HCT116 (cell line): Measurements from ENCODE around the gene MAN1A1. TPM values are rescaled to one million over a fixed set of nuclear protein-coding genes. Genes with fewer than 3 reads are reported as not detected.

Source experiments
- ATAC-seq: fragments of 200-7000 bp; cut with Tn5 transposase; 2 replicates; pipeline ENCODE4 v1.9.1; 2020; ENCODE audit warnings: mild to moderate bottlenecking, moderate library complexity
- BruUV-seq: library from RNA; stranded (reverse); fragments of 400-500 nt; replicated peaks from 2 replicates; lab custom pipeline; 2021; lab: Mats Ljungman, UMichigan
- CTCF ChIA-PET: fragments of 300-600 bp; sonication (Branson Sonifier 250); formaldehyde crosslinking; loops from one replicate; lab custom pipeline; 2021; ENCODE audit warnings: antibody characterized with exemption; lab: Charles Lee
- POLR2A ChIA-PET: fragments of 300-600, 350-600 bp; sonication (Branson Sonifier 250); formaldehyde crosslinking; loops from one replicate; lab custom pipeline; 2021; ENCODE audit warnings: antibody characterized with exemption; lab: Charles Lee
- RAD21 ChIA-PET, 2 experiments: fragments of 300-600 bp; sonication (Branson Sonifier 250); formaldehyde crosslinking; loops; one replicate each; lab custom pipeline; 2023; ENCODE audit warnings: low total read pairs in 2 of 2; ENCODE audit not compliant: uncharacterized antibody in 2 of 2, unreplicated experiment in 2 of 2, low non-redundant PET in 1 of 2; lab: Charles Lee
- DNase-seq: peaks from one replicate; pipeline ENCODE4 v3.0.0-alpha.2; 2010; ENCODE audit warnings: low read depth, low spot score
- H2AFZ ChIP-seq: fragments of 200-600 bp; shearing (Covaris generic), sonication (generic); 2 replicates; pipeline ENCODE4 v1.6.1; 2017; ENCODE audit warnings: low read depth, mixed run types, mixed read lengths, antibody characterized with exemption, low read length; ENCODE audit not compliant: poor library complexity, severe bottlenecking
- H3K27ac ChIP-seq: 2 replicates; pipeline ENCODE4 v1.5.1; 2012; ENCODE audit warnings: low read depth, low read length
- H3K27me3 ChIP-seq: fragments of 200-600 bp; sonication (generic); 2 replicates; pipeline ENCODE4 v1.6.1; 2016; ENCODE audit warnings: mixed run types, low read length, mixed read lengths; ENCODE audit not compliant: insufficient read depth
- H3K36me3 ChIP-seq, 2 experiments: fragments of 200-500 bp in 1 of 2; fragments of 200-600 bp in 1 of 2; sonication (Bioruptor generic) in 1 of 2; sonication (generic) in 1 of 2; 2 replicates each; pipeline versions ENCODE4 v1.5.1 to v1.6.1; 2014 to 2016; ENCODE audit warnings: low read length in 2 of 2, inconsistent platforms in 1 of 2, mixed read lengths in 1 of 2, mixed run types in 1 of 2; ENCODE audit not compliant: insufficient read depth in 2 of 2, control insufficient read depth in 1 of 2
- H3K4me1 ChIP-seq, 2 experiments: fragments of 200-600 bp in 1 of 2; sonication (generic) in 1 of 2; 2 replicates each; pipeline versions ENCODE4 v1.5.1 to v1.6.1; 2012 to 2017; ENCODE audit warnings: low read length in 2 of 2, inconsistent platforms in 1 of 2, mild to moderate bottlenecking in 1 of 2, mixed read lengths in 1 of 2, mixed run types in 1 of 2, moderate library complexity in 1 of 2; ENCODE audit not compliant: insufficient read depth in 2 of 2, control insufficient read depth in 1 of 2
- H3K4me2 ChIP-seq: fragments of 200-600 bp; sonication (generic); 2 replicates; pipeline ENCODE4 v1.6.1; 2017; ENCODE audit warnings: mixed run types, low read length, mixed read lengths
- H3K4me3 ChIP-seq, 2 experiments: fragments of 200-600 bp in 1 of 2; sonication (generic) in 1 of 2; replicated peaks in 1 of 2; 2 replicates each; pipeline ENCODE4 v1.5.1; 2011 to 2016; ENCODE audit warnings: low read length in 2 of 2, control low read depth in 1 of 2, low read depth in 1 of 2, mild to moderate bottlenecking in 1 of 2, mixed read lengths in 1 of 2, mixed run types in 1 of 2
- H3K79me2 ChIP-seq: fragments of 200-600 bp; sonication (generic); 2 replicates; pipeline ENCODE4 v1.6.1; 2017; ENCODE audit warnings: mild to moderate bottlenecking, mixed run types, low read length, moderate library complexity, mixed read lengths; ENCODE audit not compliant: insufficient read depth
- H3K9ac ChIP-seq: fragments of 200-600 bp; sonication (generic); 2 replicates; pipeline ENCODE4 v1.6.1; 2016; ENCODE audit warnings: low read length, mixed read lengths
- H3K9me2 ChIP-seq: fragments of 200-600 bp; sonication (generic), shearing (Covaris generic); 2 replicates; pipeline ENCODE4 v1.6.1; 2017; ENCODE audit warnings: mixed run types, mild to moderate bottlenecking, moderate library complexity; ENCODE audit not compliant: insufficient read depth
- H3K9me3 ChIP-seq, 2 experiments: fragments of 200-500 bp in 1 of 2; fragments of 200-600 bp in 1 of 2; sonication (Bioruptor generic) in 1 of 2; sonication (generic) in 1 of 2; 2 replicates each; pipeline ENCODE4 v1.6.1; 2014 to 2017; ENCODE audit warnings: low read length in 2 of 2, mixed read lengths in 2 of 2, inconsistent platforms in 1 of 2, low read depth in 1 of 2, mild to moderate bottlenecking in 1 of 2, mixed run types in 1 of 2, moderate library complexity in 1 of 2; ENCODE audit not compliant: control insufficient read depth in 1 of 2, insufficient read depth in 1 of 2
- H4K20me1 ChIP-seq: fragments of 200-600 bp; sonication (generic), shearing (Covaris generic); 2 replicates; pipeline ENCODE4 v1.6.1; 2017; ENCODE audit warnings: mixed run types, mild to moderate bottlenecking, moderate library complexity; ENCODE audit not compliant: insufficient read depth
- CBX3 ChIP-seq: IDR thresholded peaks from 2 replicates; pipeline ENCODE4 v1.6.1; 2012; ENCODE audit warnings: low read depth
- CEBPB ChIP-seq: IDR thresholded peaks from 2 replicates; pipeline ENCODE4 v1.6.1; 2012; ENCODE audit warnings: low read depth
- EGR1 ChIP-seq: IDR thresholded peaks from 2 replicates; pipeline ENCODE4 v1.6.1; 2012; ENCODE audit warnings: low read depth
- ELF1 ChIP-seq: IDR thresholded peaks from 2 replicates; pipeline ENCODE4 v1.6.1; 2012; ENCODE audit warnings: low read depth, borderline replicate concordance
- EZH2 ChIP-seq: fragments of 200-600 bp; sonication (generic); IDR thresholded peaks from 2 replicates; pipeline ENCODE4 v1.6.1; 2017; ENCODE audit warnings: antibody characterized with exemption, mixed run types
- EZH2phosphoT487 ChIP-seq: fragments of 200-600 bp; IDR thresholded peaks from 2 replicates; pipeline ENCODE4 v1.6.1; 2018; ENCODE audit warnings: antibody characterized with exemption, borderline replicate concordance
- FOSL1 ChIP-seq: IDR thresholded peaks from 2 replicates; pipeline ENCODE4 v1.6.1; 2012; ENCODE audit warnings: low read depth
- JUND ChIP-seq: IDR thresholded peaks from 2 replicates; pipeline ENCODE4 v1.6.1; 2012
- POLR2A ChIP-seq: IDR thresholded peaks from 2 replicates; pipeline ENCODE4 v1.7.0; 2011; ENCODE audit warnings: borderline replicate concordance; ENCODE audit not compliant: insufficient read depth, insufficient read length; ENCODE audit errors: extremely low read depth
- RAD21 ChIP-seq: IDR thresholded peaks from 2 replicates; pipeline ENCODE4 v1.6.1; 2012; ENCODE audit warnings: low read depth, mild to moderate bottlenecking
- SIN3A ChIP-seq: IDR thresholded peaks from 2 replicates; pipeline ENCODE4 v1.6.1; 2012; ENCODE audit warnings: low read depth
- SP1 ChIP-seq: IDR thresholded peaks from 2 replicates; pipeline ENCODE4 v1.6.1; 2012; ENCODE audit warnings: low read depth
- SRF ChIP-seq: IDR thresholded peaks from 2 replicates; pipeline ENCODE4 v1.6.1; 2012; ENCODE audit warnings: low read depth
- YY1 ChIP-seq: IDR thresholded peaks from 2 replicates; pipeline ENCODE4 v1.6.1; 2011; ENCODE audit warnings: low read length, low read depth, moderate library complexity, mild to moderate bottlenecking; ENCODE audit not compliant: insufficient replicate concordance; ENCODE audit errors: extremely low read depth
- ZFX ChIP-seq: fragments of 450-650 bp; IDR thresholded peaks from 2 replicates; pipeline ENCODE4 v1.6.1; 2017
- ZNF274 ChIP-seq: fragments of 200-500 bp; sonication (Bioruptor generic); IDR thresholded peaks from 2 replicates; pipeline ENCODE4 v1.6.1; 2014; ENCODE audit warnings: mild to moderate bottlenecking, low read depth, low read length, inconsistent platforms
- intact Hi-C: fragments of 100-400 bp; cut with micrococcal nuclease; formaldehyde crosslinking; loops from 2 replicates; pipeline ENCODE4 v1.10.0; 2022
- total RNA-seq: library from RNA; stranded (reverse); gene quantifications from one replicate; pipeline ENCODE4 v1.2.1, GENCODE V29; 2021; ENCODE audit not compliant: unreplicated experiment
- TF ChIP-seq, protein P1 (sequence below): IDR thresholded peaks from 2 replicates; pipeline ENCODE4 v1.6.1; 2011; ENCODE audit warnings: mild to moderate bottlenecking, low read length, moderate library complexity; ENCODE audit not compliant: insufficient replicate concordance; ENCODE audit errors: extremely low read depth
- TF ChIP-seq, protein P2 (sequence below): IDR thresholded peaks from 2 replicates; pipeline ENCODE4 v1.6.1; 2012
- TF ChIP-seq, protein P3 (sequence below): IDR thresholded peaks from 2 replicates; pipeline ENCODE4 v1.6.1; 2012
- TF ChIP-seq, protein P4 (sequence below), 3 experiments: fragments of 200-600 bp in 1 of 3; sonication (generic) in 1 of 3; IDR thresholded peaks in 2 of 3; conservative IDR thresholded peaks in 1 of 3; 2 replicates each; pipeline ENCODE4 v1.5.1; 2012 to 2017; ENCODE audit warnings: low read depth in 2 of 3, low read length in 2 of 3, antibody characterized with exemption in 1 of 3, borderline replicate concordance in 1 of 3, control low read depth in 1 of 3, mild to moderate bottlenecking in 1 of 3, mixed read lengths in 1 of 3, mixed run types in 1 of 3, moderate library complexity in 1 of 3; ENCODE audit not compliant: insufficient read depth in 1 of 3
- TF ChIP-seq, protein P5 (sequence below): IDR thresholded peaks from 2 replicates; pipeline ENCODE4 v1.6.1; 2012; ENCODE audit warnings: low read depth

Gene MAN1A1
- total RNA-seq, 1 experiment from 2014 or later = 46.0 TPM

DNA sequence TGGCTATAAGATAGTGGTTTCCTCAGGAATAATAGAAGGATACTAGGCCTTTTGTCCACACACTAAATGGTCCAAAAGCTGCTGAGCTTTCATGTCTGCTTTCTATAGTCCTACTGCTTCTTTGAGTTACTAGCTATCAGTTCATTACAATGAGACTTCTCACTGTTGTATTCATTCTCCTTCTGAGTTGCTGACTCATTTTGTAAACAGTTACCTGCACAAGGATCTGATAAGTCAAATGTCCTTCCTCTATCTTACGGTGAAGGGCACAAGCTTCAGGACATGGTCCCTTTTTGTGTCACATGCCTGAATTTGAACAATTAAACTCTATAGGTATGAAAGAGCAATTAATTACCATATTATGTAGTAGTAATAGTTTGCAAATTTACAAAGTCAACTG is 90.5 kb downstream of the MAN1A1 start:
- RAD21 ChIA-PET = no interaction called here
- ATAC-seq = peak; percentile 37
- POLR2A ChIA-PET = no interaction called here
- TF ChIP-seq YY1 (peak; percentile 44), ZNF274 (no peak), ZFX (no peak), FOSL1 (peak; percentile 83), EZH2phosphoT487 (no peak), CEBPB (no peak), RAD21 (no peak), EGR1 (0 out of 2 replicates have a peak, but pooled peaks have one; percentile 2), SIN3A (no peak), SRF (peak; percentile 43; the same call in 1 of the 2 replicates), CBX3 (peak; percentile 71; the same call in 1 of the 2 replicates), JUND (peak; percentile 81), EZH2 (no peak), POLR2A (no peak), SP1 (peak; percentile 67), ELF1 (no peak)
- TF ChIP-seq, protein P1, sequence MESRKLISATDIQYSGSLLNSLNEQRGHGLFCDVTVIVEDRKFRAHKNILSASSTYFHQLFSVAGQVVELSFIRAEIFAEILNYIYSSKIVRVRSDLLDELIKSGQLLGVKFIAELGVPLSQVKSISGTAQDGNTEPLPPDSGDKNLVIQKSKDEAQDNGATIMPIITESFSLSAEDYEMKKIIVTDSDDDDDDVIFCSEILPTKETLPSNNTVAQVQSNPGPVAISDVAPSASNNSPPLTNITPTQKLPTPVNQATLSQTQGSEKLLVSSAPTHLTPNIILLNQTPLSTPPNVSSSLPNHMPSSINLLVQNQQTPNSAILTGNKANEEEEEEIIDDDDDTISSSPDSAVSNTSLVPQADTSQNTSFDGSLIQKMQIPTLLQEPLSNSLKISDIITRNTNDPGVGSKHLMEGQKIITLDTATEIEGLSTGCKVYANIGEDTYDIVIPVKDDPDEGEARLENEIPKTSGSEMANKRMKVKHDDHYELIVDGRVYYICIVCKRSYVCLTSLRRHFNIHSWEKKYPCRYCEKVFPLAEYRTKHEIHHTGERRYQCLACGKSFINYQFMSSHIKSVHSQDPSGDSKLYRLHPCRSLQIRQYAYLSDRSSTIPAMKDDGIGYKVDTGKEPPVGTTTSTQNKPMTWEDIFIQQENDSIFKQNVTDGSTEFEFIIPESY = no peak
- TF ChIP-seq, protein P2, sequence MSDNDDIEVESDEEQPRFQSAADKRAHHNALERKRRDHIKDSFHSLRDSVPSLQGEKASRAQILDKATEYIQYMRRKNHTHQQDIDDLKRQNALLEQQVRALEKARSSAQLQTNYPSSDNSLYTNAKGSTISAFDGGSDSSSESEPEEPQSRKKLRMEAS = peak; percentile 51; the same call in 1 of the 2 replicates
- TF ChIP-seq, protein P3, sequence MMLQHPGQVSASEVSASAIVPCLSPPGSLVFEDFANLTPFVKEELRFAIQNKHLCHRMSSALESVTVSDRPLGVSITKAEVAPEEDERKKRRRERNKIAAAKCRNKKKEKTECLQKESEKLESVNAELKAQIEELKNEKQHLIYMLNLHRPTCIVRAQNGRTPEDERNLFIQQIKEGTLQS = no peak
- TF ChIP-seq, protein P4, sequence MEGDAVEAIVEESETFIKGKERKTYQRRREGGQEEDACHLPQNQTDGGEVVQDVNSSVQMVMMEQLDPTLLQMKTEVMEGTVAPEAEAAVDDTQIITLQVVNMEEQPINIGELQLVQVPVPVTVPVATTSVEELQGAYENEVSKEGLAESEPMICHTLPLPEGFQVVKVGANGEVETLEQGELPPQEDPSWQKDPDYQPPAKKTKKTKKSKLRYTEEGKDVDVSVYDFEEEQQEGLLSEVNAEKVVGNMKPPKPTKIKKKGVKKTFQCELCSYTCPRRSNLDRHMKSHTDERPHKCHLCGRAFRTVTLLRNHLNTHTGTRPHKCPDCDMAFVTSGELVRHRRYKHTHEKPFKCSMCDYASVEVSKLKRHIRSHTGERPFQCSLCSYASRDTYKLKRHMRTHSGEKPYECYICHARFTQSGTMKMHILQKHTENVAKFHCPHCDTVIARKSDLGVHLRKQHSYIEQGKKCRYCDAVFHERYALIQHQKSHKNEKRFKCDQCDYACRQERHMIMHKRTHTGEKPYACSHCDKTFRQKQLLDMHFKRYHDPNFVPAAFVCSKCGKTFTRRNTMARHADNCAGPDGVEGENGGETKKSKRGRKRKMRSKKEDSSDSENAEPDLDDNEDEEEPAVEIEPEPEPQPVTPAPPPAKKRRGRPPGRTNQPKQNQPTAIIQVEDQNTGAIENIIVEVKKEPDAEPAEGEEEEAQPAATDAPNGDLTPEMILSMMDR (IDR thresholded peaks at IDR 0.05 in 2 of 3, conservative IDR thresholded peaks at IDR 0.05 in 1 of 3; ENCODE audit: borderline replicate concordance in 1 of 3, insufficient read depth in 1 of 3, low read depth in 2 of 3, low read length in 2 of 3) = no peak
- TF ChIP-seq, protein P5, sequence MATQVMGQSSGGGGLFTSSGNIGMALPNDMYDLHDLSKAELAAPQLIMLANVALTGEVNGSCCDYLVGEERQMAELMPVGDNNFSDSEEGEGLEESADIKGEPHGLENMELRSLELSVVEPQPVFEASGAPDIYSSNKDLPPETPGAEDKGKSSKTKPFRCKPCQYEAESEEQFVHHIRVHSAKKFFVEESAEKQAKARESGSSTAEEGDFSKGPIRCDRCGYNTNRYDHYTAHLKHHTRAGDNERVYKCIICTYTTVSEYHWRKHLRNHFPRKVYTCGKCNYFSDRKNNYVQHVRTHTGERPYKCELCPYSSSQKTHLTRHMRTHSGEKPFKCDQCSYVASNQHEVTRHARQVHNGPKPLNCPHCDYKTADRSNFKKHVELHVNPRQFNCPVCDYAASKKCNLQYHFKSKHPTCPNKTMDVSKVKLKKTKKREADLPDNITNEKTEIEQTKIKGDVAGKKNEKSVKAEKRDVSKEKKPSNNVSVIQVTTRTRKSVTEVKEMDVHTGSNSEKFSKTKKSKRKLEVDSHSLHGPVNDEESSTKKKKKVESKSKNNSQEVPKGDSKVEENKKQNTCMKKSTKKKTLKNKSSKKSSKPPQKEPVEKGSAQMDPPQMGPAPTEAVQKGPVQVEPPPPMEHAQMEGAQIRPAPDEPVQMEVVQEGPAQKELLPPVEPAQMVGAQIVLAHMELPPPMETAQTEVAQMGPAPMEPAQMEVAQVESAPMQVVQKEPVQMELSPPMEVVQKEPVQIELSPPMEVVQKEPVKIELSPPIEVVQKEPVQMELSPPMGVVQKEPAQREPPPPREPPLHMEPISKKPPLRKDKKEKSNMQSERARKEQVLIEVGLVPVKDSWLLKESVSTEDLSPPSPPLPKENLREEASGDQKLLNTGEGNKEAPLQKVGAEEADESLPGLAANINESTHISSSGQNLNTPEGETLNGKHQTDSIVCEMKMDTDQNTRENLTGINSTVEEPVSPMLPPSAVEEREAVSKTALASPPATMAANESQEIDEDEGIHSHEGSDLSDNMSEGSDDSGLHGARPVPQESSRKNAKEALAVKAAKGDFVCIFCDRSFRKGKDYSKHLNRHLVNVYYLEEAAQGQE = no peak

More for the DNA sequence above, 90.5 kb downstream of the MAN1A1 start:
- Histone ChIP-seq H3K4me2 (peak overlapping the region; percentile 66), H2AFZ (no peak overlapping the region), H3K9ac (0 out of 2 replicates have a peak overlapping the region, but pooled peaks have one; percentile 4), H3K36me3 (no peaks in the 10 kb centered on the region), H3K4me3 (peak overlapping the region in 1 of 2 experiments; percentile 4; a peak in 1 of 4 replicates), H4K20me1 (0 out of 2 replicates have a peak, but pooled peaks cover 3% of the 10 kb centered on the region), H3K27me3 (no peaks in the 10 kb centered on the region), H3K9me2 (no peaks in the 10 kb centered on the region), H3K9me3 (no peaks in the 10 kb centered on the region), H3K4me1 (peaks cover 66 to 71% of the 10 kb centered on the region in 2 experiments), H3K79me2 (no peaks in the 10 kb centered on the region; the same call in 1 of the 2 replicates), H3K27ac (peak overlapping the region; percentile 55; the same call in 1 of the 2 replicates)
- DNase-seq = peak; percentile 55
- no TSS peak for BruUV-seq
- CTCF ChIA-PET = no interaction called here
- intact Hi-C loops = loop anchor here (1.0 kb wide), 1 partner anchor 112 kb away; no protein-coding TSS in a partner anchor
